Amniotic epithelial cell (primary cell): ENCODE results near the gene ABHD12.

Experiments used
- DNase-seq: peaks from one replicate; pipeline ENCODE4 v3.0.0-alpha.2; 2010; ENCODE audit warnings: low read depth

The ABHD12 gene

GRCh38 chr20:25257130-25257529 lies 133.5 kb downstream of the ABHD12 start:
- DNase-seq = no peak

- peak; percentile 31 for DNase-seq
Measured at GRCh38 chr20:25256226-25256859, 134.3 kb downstream of the ABHD12 start.

DNA sequence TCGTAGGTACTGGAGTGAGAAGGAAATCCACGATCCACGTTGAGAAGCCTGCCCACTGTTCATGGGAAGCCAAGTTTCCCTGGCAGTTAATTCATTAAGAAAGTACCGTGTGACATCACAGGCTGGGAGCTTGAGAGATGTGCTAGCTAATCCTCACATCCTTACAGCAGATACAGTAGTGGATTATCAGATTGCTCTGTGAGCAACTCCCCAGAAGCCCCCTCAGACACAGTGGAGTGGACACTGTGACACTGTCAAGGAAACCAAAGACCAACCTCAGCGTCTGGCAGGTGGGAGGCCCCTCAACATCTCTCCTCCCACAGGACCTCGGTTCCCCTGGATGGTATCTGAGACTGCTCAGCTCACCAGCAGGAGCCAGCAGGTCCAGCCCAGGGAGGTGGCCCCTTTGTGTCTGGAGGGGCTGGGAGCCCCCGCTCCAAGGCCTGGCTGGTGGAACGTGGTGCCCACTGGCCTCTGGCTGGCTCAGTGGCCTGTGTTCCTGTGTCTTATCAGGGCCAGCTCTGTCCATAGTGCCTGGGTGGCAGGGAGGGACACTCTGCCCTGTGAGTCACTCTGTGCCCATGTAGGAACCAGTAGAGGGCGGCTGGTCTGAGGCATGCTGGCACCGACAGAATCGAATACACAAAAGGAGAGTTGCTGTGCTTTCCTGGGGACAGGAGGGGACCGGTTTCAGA lies 135.5 kb downstream of the ABHD12 start:
- peak; percentile 40 for DNase-seq

DNA sequence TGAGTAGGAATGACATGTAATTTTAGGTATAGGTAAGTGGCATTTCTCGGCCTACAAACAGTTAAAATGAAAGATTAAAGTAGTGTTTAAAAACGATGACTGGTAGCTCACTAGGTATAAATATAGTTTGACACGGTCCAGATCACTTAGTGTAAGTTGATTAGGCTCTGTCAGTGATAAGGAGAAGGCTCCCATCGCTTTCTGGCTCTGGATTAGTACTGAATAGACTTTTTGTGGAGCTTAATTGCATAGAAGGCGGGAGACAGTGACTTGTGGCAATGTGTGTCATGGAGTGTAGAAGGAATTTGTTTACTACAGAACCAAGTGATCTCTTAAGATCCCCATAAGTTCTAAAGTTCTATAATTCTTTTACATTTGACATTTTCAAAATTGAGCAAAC lies 136.1 kb downstream of the ABHD12 start:
- DNase-seq = peak; percentile 14

DNA sequence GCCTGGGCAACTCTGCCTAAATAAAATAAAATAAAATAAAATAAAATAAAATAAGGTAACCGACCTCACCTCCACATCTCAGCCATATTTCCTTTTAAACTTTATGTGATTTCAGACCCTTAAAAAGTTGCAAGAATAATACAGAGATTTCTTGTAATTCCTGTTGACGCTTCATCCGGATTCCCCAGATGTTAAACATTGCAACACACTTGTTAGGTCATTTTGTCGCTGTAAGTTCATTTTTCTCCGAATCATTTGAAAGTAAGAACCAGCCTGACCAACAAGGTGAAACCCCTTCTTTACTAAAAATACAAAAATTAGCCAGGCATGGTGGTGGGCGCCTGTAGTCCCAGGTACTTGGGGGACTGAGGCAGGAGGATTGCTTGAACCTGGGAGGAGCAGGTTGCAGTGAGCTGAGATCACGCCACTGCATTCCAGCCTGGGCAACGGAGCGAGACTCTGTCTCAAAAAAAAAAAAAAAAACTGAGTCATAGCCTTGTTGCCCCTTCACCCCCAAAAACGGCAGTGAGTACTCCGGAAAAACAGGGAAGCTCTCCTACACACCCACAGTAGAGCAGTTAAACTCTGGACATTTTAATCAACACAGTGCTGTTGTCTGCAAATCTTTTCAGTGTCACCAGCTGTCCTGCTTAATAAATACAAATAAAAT lies 136.9 kb downstream of the ABHD12 start:
- DNase-seq = peak; percentile 37

GRCh38 chr20:25252686-25253421 lies 137.8 kb downstream of the ABHD12 start:
- no peak for DNase-seq

DNA sequence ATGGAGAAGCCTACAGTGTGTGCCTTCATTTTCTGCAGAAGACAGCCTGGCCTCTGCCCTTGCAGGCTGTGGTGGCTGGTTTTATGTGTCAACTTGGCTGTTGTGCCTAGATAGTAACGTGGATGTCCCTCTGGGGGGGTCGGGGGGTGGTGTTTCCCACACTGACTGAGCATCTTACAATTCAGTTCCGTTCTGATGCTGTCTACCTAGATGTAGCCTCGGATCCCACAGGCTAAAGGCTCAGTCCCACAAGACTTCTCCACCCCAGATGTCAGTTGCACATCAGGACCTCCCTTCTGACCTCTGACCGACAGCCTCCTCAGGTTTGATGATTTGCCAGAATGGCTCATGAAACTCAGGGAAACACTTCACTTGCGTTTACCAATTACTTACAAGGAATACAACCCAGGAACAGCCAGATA lies 138.4 kb downstream of the ABHD12 start:
- DNase-seq = no peak

DNA sequence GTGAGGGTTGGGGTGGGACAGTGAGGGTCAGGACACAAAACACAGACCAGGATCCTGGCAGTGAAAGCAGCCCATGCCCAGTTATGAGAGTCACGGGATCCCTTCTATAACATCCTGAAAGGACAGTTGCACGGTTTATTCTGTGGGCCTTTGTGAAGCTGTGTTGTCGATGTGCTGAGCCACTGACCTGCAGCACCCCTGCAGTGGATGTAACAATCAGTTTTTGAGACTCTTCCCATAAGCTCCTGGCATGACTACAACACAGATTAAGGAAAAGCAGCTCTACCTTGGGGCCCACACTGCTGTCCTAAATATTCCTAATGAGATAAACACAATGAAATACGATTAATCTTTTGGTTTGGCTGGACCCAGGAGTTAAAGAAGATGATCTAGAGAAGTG lies 139.1 kb downstream of the ABHD12 start:
- DNase-seq = no peak

GRCh38 chr20:25251019-25251418 lies 139.6 kb downstream of the ABHD12 start:
- DNase-seq = no peak

DNA sequence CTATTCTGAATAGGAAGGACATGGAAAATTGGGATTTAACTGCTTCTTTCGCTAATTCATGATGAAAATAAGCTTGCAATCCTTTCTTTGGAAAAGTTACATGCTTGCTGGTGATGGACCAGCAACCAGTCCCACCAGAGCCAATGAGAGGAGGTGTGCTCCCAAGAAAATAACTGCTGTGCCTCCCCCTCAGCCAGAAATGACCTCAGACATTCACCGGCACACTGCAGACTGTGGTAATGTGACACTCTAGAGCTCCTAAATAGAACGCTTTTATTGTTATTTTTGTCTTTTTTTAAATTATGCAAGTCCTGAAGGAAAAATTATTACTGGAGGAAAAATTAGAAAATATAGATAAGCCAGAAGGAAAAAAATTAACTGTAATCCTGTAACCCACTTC lies 140.1 kb downstream of the ABHD12 start:
- no peak for DNase-seq
